Keratinocyte (primary cell): ENCODE results near the gene SCAPER. TPM values are rescaled to one million over a fixed set of nuclear protein-coding genes. Genes with fewer than 3 reads are reported as not detected.
"Not testable (repeated sequence)": the region's sequence is repeated elsewhere in the genome, so short reads cannot be mapped to it uniquely, and the experiment has no call there.

Experiments
- DNase-seq: peaks from one replicate; pipeline ENCODE4 v3.0.0-alpha.2; 2011; ENCODE audit warnings: low read depth, missing footprints, low spot score
- FAIRE-seq: peaks from 2 replicates; lab custom pipeline; 2011; peaks lifted over from hg19 to GRCh38; lab: Jason Lieb, UNC
- H2AFZ ChIP-seq: 2 replicates; pipeline ENCODE4 v1.6.0; 2012; ENCODE audit warnings: low read length, control low read depth, inconsistent platforms; ENCODE audit not compliant: control insufficient read depth
- H3K27ac ChIP-seq: 2 replicates; pipeline ENCODE4 v1.5.1; 2011; ENCODE audit warnings: low read length; ENCODE audit not compliant: control insufficient read depth, insufficient read depth
- H3K27me3 ChIP-seq: 3 replicates; pipeline ENCODE4 v1.6.0; 2011; ENCODE audit warnings: low read length; ENCODE audit not compliant: control insufficient read depth, insufficient read depth; ENCODE audit errors: extremely low read depth
- H3K36me3 ChIP-seq, 2 experiments: 2 replicates in 1 of 2; 3 replicates in 1 of 2; pipeline ENCODE4 v1.5.1; 2011; ENCODE audit warnings: low read length in 2 of 2, mild to moderate bottlenecking in 1 of 2; ENCODE audit not compliant: control insufficient read depth in 2 of 2, insufficient read depth in 2 of 2; ENCODE audit errors: extremely low read depth in 1 of 2
- H3K4me1 ChIP-seq: 3 replicates; pipeline ENCODE4 v1.5.1; 2011; ENCODE audit warnings: low read length; ENCODE audit not compliant: control insufficient read depth, insufficient read depth; ENCODE audit errors: extremely low read depth
- H3K4me2 ChIP-seq: 3 replicates; pipeline ENCODE4 v1.6.0; 2011; ENCODE audit warnings: low read depth, low read length; ENCODE audit not compliant: control insufficient read depth, insufficient read depth; ENCODE audit errors: extremely low read depth
- H3K4me3 ChIP-seq, 3 experiments: fragments of 200-600 bp in 1 of 3; sonication (generic) in 1 of 3; 2 replicates in 2 of 3; 3 replicates in 1 of 3; pipeline ENCODE4 v1.5.1; 2011 to 2016; ENCODE audit warnings: low read length in 3 of 3, mild to moderate bottlenecking in 3 of 3, control low read depth in 2 of 3, inconsistent platforms in 1 of 3, low read depth in 1 of 3, mixed read lengths in 1 of 3, mixed run types in 1 of 3, moderate library complexity in 1 of 3; ENCODE audit not compliant: control insufficient read depth in 2 of 3, insufficient read depth in 2 of 3; ENCODE audit errors: extremely low read depth in 1 of 3
- H3K79me2 ChIP-seq: 2 replicates; pipeline ENCODE4 v1.6.0; 2012; ENCODE audit warnings: low read length; ENCODE audit not compliant: control insufficient read depth, insufficient read depth
- H3K9ac ChIP-seq: 3 replicates; pipeline ENCODE4 v1.6.0; 2011; ENCODE audit warnings: low read length; ENCODE audit not compliant: control insufficient read depth, insufficient read depth; ENCODE audit errors: extremely low read depth
- H3K9me1 ChIP-seq: 3 replicates; pipeline ENCODE4 v1.6.0; 2011; ENCODE audit warnings: low read length; ENCODE audit not compliant: control insufficient read depth, insufficient read depth; ENCODE audit errors: extremely low read depth
- H3K9me3 ChIP-seq: 2 replicates; pipeline ENCODE4 v1.5.1; 2012; ENCODE audit warnings: low read depth, low read length; ENCODE audit not compliant: control insufficient read depth
- H4K20me1 ChIP-seq: 3 replicates; pipeline ENCODE4 v1.6.0; 2011; ENCODE audit warnings: low read length; ENCODE audit not compliant: control insufficient read depth, insufficient read depth; ENCODE audit errors: extremely low read depth
- EZH2 ChIP-seq: IDR thresholded peaks from one replicate; pipeline ENCODE4 v1.6.1; 2012; ENCODE audit warnings: inconsistent platforms, mild to moderate bottlenecking, low read length, moderate library complexity
- dilution Hi-C: fragments of 300-500 bp; cut with MboI; formaldehyde crosslinking; loops from one replicate; pipeline ENCODE4 v1.7.0; 2020; ENCODE audit warnings: low sequenced_read_pairs; ENCODE audit not compliant: extremely low pct_ligation_motif_present
- polyA plus RNA-seq, 5 experiments: library from polyadenylated mRNA; depleted of rRNA in 3 of 5; stranded (reverse) in 3 of 5; stranded (forward) in 1 of 5; unstranded in 1 of 5; fragments of >200 nt; gene quantifications; 1 replicate in 1 of 5; 2 replicates in 3 of 5; 3 replicates in 1 of 5; pipeline versions ENCODE4 v1.2.1 to v1.2.3, GENCODE V29; 2011 to 2012; ENCODE audit warnings: missing spikeins in 2 of 5, low read depth in 1 of 5, low replicate concordance in 1 of 5
- TF ChIP-seq, protein P1 (sequence below), 3 experiments: IDR thresholded peaks in 1 of 3; conservative IDR thresholded peaks in 1 of 3; optimal IDR thresholded peaks in 1 of 3; 2 replicates in 2 of 3; 3 replicates in 1 of 3; pipeline versions ENCODE3 to v1.5.1; 2011; ENCODE audit warnings: low read length in 3 of 3, mild to moderate bottlenecking in 3 of 3, moderate library complexity in 2 of 3, control low read depth in 1 of 3, inconsistent platforms in 1 of 3; ENCODE audit not compliant: insufficient read depth in 2 of 3; ENCODE audit errors: extremely low read depth in 1 of 3

SCAPER gene
- polyA plus RNA-seq, 1 donor (not counting 4 experiments of a cell fraction or from before 2014, with no cell fraction given) = 5.2 TPM

DNA sequence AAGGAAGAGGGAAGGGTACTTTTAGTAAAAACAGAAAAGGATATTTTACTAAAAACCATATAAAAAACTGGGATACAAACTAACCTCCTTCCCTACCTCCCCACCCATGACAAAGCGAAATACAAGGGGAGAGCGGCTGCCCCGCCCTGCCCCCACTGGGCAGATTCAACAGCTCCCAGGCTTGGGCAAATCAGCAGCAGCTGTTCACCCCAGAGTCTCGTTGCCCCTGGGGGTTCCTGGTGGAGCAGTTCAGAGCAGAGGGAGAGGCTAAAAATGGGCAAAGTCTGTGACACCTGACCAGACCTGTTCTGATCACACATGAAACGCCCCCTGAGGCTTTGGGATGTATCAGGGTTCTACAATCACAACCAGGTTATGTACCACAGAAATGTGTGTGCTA is 591.4 kb downstream of the SCAPER start:
- dilution Hi-C loops = no loop called here
- Histone ChIP-seq H3K27ac (peak overlapping the region; percentile 71), H2AFZ (peak overlapping the region; percentile 41), H3K9ac (peak overlapping the region; percentile 38), H3K9me3 (no peaks in the 10 kb centered on the region), H3K4me2 (peak overlapping the region; percentile 66), H3K4me3 (no peak overlapping the region), H3K4me1 (peaks cover 39% of the 10 kb centered on the region), H3K27me3 (no peaks in the 10 kb centered on the region), H3K79me2 (peaks cover 22% of the 10 kb centered on the region), H3K36me3 (no peaks in the 10 kb centered on the region), H3K9me1 (peaks cover 3% of the 10 kb centered on the region), H4K20me1 (no peaks in the 10 kb centered on the region)
- peak; percentile 5 for FAIRE-seq
- peak; percentile 57 for DNase-seq
- no peak for TF ChIP-seq EZH2
- TF ChIP-seq, protein P1, sequence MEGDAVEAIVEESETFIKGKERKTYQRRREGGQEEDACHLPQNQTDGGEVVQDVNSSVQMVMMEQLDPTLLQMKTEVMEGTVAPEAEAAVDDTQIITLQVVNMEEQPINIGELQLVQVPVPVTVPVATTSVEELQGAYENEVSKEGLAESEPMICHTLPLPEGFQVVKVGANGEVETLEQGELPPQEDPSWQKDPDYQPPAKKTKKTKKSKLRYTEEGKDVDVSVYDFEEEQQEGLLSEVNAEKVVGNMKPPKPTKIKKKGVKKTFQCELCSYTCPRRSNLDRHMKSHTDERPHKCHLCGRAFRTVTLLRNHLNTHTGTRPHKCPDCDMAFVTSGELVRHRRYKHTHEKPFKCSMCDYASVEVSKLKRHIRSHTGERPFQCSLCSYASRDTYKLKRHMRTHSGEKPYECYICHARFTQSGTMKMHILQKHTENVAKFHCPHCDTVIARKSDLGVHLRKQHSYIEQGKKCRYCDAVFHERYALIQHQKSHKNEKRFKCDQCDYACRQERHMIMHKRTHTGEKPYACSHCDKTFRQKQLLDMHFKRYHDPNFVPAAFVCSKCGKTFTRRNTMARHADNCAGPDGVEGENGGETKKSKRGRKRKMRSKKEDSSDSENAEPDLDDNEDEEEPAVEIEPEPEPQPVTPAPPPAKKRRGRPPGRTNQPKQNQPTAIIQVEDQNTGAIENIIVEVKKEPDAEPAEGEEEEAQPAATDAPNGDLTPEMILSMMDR (optimal IDR thresholded peaks at IDR 0.05 in 1 of 3, IDR thresholded peaks at IDR 0.05 in 1 of 3, conservative IDR thresholded peaks at IDR 0.05 in 1 of 3; ENCODE audit: extremely low read depth in 1 of 3, insufficient read depth in 2 of 3, low read length in 3 of 3) = no peak

DNA sequence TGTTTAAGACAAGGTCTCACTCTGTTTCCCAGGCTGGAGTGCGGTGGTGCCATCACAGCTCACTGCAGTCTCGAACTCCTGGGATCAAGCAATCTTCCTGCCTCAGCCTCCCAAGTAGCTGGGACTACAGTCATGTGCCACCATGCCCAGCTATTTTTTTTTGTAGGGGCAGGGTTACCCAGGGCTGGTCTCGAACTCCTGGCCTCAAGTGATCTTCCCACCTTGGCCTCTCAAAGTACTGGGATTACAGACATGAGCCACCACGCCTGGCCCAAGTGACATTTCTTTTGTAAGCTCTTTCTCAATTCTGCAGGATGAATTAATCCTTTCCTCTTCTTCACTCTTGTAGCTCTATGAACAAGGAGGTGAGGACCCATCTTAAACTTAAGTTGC is 592.0 kb downstream of the SCAPER start:
- H3K9me1 ChIP-seq, H3K9me3 ChIP-seq, H4K20me1 ChIP-seq, dilution Hi-C loops, H3K36me3 ChIP-seq, DNase-seq, H3K27me3 ChIP-seq, FAIRE-seq: not testable (repeated sequence)
- Histone ChIP-seq H3K4me1 (peaks cover 36% of the 10 kb centered on the region), H3K27ac (peak overlapping the region; percentile 71), H3K4me3 (peak overlapping the region in 1 of 3 experiments; percentile 35), H3K9ac (peak overlapping the region; percentile 38), H3K4me2 (peak overlapping the region; percentile 77), H3K79me2 (peaks cover 28% of the 10 kb centered on the region), H2AFZ (peak overlapping the region; percentile 90)

DNA sequence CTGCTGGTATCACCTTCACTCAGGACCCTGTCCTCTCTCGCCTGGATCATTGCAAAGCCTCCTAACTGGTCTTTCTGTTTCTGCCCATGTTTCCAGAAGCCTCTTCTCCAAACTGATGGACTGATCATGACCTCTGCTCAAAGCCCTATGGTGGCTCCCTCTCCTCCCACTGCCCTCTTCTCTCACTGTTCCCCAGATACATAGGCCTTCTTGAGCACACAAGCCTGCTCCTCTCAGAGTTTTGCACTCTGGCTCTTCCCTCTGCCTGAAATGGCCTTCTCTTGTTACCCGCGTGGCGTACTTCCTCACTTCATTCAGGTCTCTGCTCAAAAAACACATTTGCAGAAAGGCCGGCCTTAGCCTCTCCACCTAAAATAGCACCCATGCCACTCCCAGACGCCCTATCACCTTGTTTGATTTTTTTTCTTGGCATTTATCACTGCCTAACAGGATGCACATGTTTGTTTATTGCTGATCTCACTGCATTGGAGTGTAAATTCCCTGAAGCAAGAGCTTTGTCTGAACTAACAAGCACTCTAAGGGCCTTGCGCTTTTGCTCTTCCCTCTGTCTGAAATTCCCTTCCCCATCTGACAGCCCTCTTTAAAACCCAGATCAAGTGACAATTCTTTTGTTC is 592.5 kb downstream of the SCAPER start:
- H3K27me3 ChIP-seq = no peaks in the 10 kb centered on the region
- H4K20me1 ChIP-seq = no peaks in the 10 kb centered on the region
- H3K27ac ChIP-seq = peak overlapping the region; percentile 71
- peak overlapping the region; percentile 90 for H2AFZ ChIP-seq
- no peaks in the 10 kb centered on the region for H3K36me3 ChIP-seq
- peak overlapping the region; percentile 77 for H3K4me2 ChIP-seq
- H3K9me1 ChIP-seq = peaks cover 3% of the 10 kb centered on the region
- TF ChIP-seq, protein P1 (optimal IDR thresholded peaks at IDR 0.05 in 1 of 3, IDR thresholded peaks at IDR 0.05 in 1 of 3, conservative IDR thresholded peaks at IDR 0.05 in 1 of 3; ENCODE audit: extremely low read depth in 1 of 3, insufficient read depth in 2 of 3, low read length in 3 of 3) = no peak
- TF ChIP-seq EZH2 = no peak
- DNase-seq = peak; percentile 81
- H3K79me2 ChIP-seq = peaks cover 33% of the 10 kb centered on the region
- dilution Hi-C loops = no loop called here
- peak overlapping the region; percentile 38 for H3K9ac ChIP-seq
- peaks cover 36% of the 10 kb centered on the region for H3K4me1 ChIP-seq
- FAIRE-seq = peak; percentile 73
- H3K4me3 ChIP-seq = peak overlapping the region in 1 of 3 experiments; percentile 35
- no peaks in the 10 kb centered on the region for H3K9me3 ChIP-seq
